ENCODE data around the gene BRD3OS. TPM values are rescaled to one million over a fixed set of nuclear protein-coding genes. Genes with fewer than 3 reads are reported as not detected.

BRD3OS gene
- total RNA-seq, 1 donor from 2014 or later = 31.6 TPM

GRCh38 chr9:133977421-133978201 lies 47.7 kb upstream of the BRD3OS start:
- Mint-ChIP-seq H3K4me1 (ENCODE audit: low read depth, unreplicated experiment) (peaks cover 58% of the 10 kb centered on the region), H3K4me3 (ENCODE audit: unreplicated experiment) (peak overlapping the region; percentile 65), H3K36me3 (ENCODE audit: unreplicated experiment) (no peaks in the 10 kb centered on the region), H3K27me3 (ENCODE audit: unreplicated experiment) (peaks cover 20% of the 10 kb centered on the region), H3K27ac (ENCODE audit: unreplicated experiment) (peak overlapping the region; percentile 85), H3K9me3 (ENCODE audit: unreplicated experiment) (peaks cover 23% of the 10 kb centered on the region)
- DNase-seq = peak; percentile 24
- TF ChIP-seq CTCF (IDR thresholded peaks at IDR 0.05; ENCODE audit: partially characterized antibody, unreplicated experiment) = no peak

- no peaks in the 10 kb centered on the region for H3K36me3 Mint-ChIP-seq (ENCODE audit: unreplicated experiment)
- DNase-seq = no peak
- H3K27ac Mint-ChIP-seq (ENCODE audit: unreplicated experiment) = no peak overlapping the region
- H3K4me3 Mint-ChIP-seq (ENCODE audit: unreplicated experiment) = no peak overlapping the region
- peaks cover 62% of the 10 kb centered on the region for H3K4me1 Mint-ChIP-seq (ENCODE audit: low read depth, unreplicated experiment)
- H3K9me3 Mint-ChIP-seq (ENCODE audit: unreplicated experiment) = peaks cover 23% of the 10 kb centered on the region
- no peak for TF ChIP-seq CTCF (IDR thresholded peaks at IDR 0.05; ENCODE audit: partially characterized antibody, unreplicated experiment)
- H3K27me3 Mint-ChIP-seq (ENCODE audit: unreplicated experiment) = peaks cover 21% of the 10 kb centered on the region
Measured at GRCh38 chr9:133978226-133978898, 46.9 kb upstream of the BRD3OS start.

GRCh38 chr9:133978899-133979272 lies 46.4 kb upstream of the BRD3OS start:
- peaks cover 23% of the 10 kb centered on the region for H3K9me3 Mint-ChIP-seq (ENCODE audit: unreplicated experiment)
- no peaks in the 10 kb centered on the region for H3K36me3 Mint-ChIP-seq (ENCODE audit: unreplicated experiment)
- peaks cover 61% of the 10 kb centered on the region for H3K4me1 Mint-ChIP-seq (ENCODE audit: low read depth, unreplicated experiment)
- no peak for TF ChIP-seq CTCF (IDR thresholded peaks at IDR 0.05; ENCODE audit: partially characterized antibody, unreplicated experiment)
- no peak overlapping the region for H3K27ac Mint-ChIP-seq (ENCODE audit: unreplicated experiment)
- peaks cover 20% of the 10 kb centered on the region for H3K27me3 Mint-ChIP-seq (ENCODE audit: unreplicated experiment)
- peak overlapping the region; percentile 25 for H3K4me3 Mint-ChIP-seq (ENCODE audit: unreplicated experiment)
- no peak for DNase-seq

- Mint-ChIP-seq H3K27ac (ENCODE audit: unreplicated experiment) (peak overlapping the region; percentile 43), H3K36me3 (ENCODE audit: unreplicated experiment) (no peaks in the 10 kb centered on the region), H3K27me3 (ENCODE audit: unreplicated experiment) (peaks cover 20% of the 10 kb centered on the region), H3K9me3 (ENCODE audit: unreplicated experiment) (peaks cover 24% of the 10 kb centered on the region), H3K4me3 (ENCODE audit: unreplicated experiment) (peak overlapping the region; percentile 76), H3K4me1 (ENCODE audit: low read depth, unreplicated experiment) (peaks cover 60% of the 10 kb centered on the region)
- no peak for TF ChIP-seq CTCF (IDR thresholded peaks at IDR 0.05; ENCODE audit: partially characterized antibody, unreplicated experiment)
- peak; percentile 47 for DNase-seq
Measured at GRCh38 chr9:133979273-133979920, 45.9 kb upstream of the BRD3OS start.

All from glutamatergic neuron (in vitro differentiated cells).